NCI-H748 (cell line): Measurements from ENCODE around the gene PRPSAP1.
A peak's percentile ranks its signal among the peaks of the same experiment; 100 is the strongest.

Experiments used
- DNase-seq: peaks from one replicate; lab custom pipeline; 2025; ENCODE audit not compliant: unreplicated experiment; lab: John Stamatoyannopoulos, UW

The PRPSAP1 gene

GRCh38 chr17:76383546-76384221 lies 30.0 kb upstream of the PRPSAP1 start:
- DNase-seq: peak; percentile 43

GRCh38 chr17:76382803-76383545 lies 29.3 kb upstream of the PRPSAP1 start:
- peak; percentile 38 for DNase-seq

GRCh38 chr17:76382351-76382802 lies 28.7 kb upstream of the PRPSAP1 start:
- DNase-seq: no peak

- DNase-seq: no peak
Measured at GRCh38 chr17:76381633-76382350, 28.1 kb upstream of the PRPSAP1 start.

GRCh38 chr17:76379646-76380376 lies 26.1 kb upstream of the PRPSAP1 start:
- DNase-seq: no peak

- DNase-seq: no peak
Measured at GRCh38 chr17:76379275-76379641, 25.5 kb upstream of the PRPSAP1 start.

- no peak for DNase-seq
Measured at GRCh38 chr17:76378548-76379274, 25.0 kb upstream of the PRPSAP1 start.

GRCh38 chr17:76376318-76377133 lies 22.8 kb upstream of the PRPSAP1 start:
- peak; percentile 18 for DNase-seq

- no peak for DNase-seq
Measured at GRCh38 chr17:76371656-76372628, 18.2 kb upstream of the PRPSAP1 start.

GRCh38 chr17:76370261-76370993 lies 16.7 kb upstream of the PRPSAP1 start:
- DNase-seq: no peak

- DNase-seq: no peak
Measured at GRCh38 chr17:76369804-76370203, 16.1 kb upstream of the PRPSAP1 start.

- no peak for DNase-seq
Measured at GRCh38 chr17:76369379-76369778, 15.7 kb upstream of the PRPSAP1 start.

GRCh38 chr17:76368545-76368944 lies 14.8 kb upstream of the PRPSAP1 start:
- no peak for DNase-seq

GRCh38 chr17:76367642-76368041 lies 13.9 kb upstream of the PRPSAP1 start:
- no peak for DNase-seq

GRCh38 chr17:76366247-76366646 lies 12.5 kb upstream of the PRPSAP1 start:
- no peak for DNase-seq

- no peak for DNase-seq
Measured at GRCh38 chr17:76365256-76365903, 11.7 kb upstream of the PRPSAP1 start.

GRCh38 chr17:76363107-76363842 lies 9.6 kb upstream of the PRPSAP1 start:
- DNase-seq: no peak
